GM18873 (cell line): ENCODE measurements around the gene TLL1.

ENCODE experiments used
- ATAC-seq: cut with Tn5 transposase; IDR thresholded peaks from one replicate; pipeline ENCODE4 v1.9.1; 2021; ENCODE audit warnings: mild to moderate bottlenecking, moderate library complexity, moderate number of reproducible peaks; ENCODE audit not compliant: unreplicated experiment, low FRiP score

The TLL1 gene

GRCh38 chr4:165879641-165880040, 6.6 kb downstream of the TLL1 start:
- ATAC-seq, result no peak

GRCh38 chr4:165894159-165894558, 21.1 kb downstream of the TLL1 start:
- ATAC-seq, result no peak

- ATAC-seq, result no peak
Observed at GRCh38 chr4:165905405-165906027, 32.5 kb downstream of the TLL1 start.

GRCh38 chr4:165906272-165906671, 33.2 kb downstream of the TLL1 start:
- no peak for ATAC-seq

GRCh38 chr4:165909947-165910346, 36.9 kb downstream of the TLL1 start:
- no peak for ATAC-seq

GRCh38 chr4:165915215-165915614, 42.2 kb downstream of the TLL1 start:
- ATAC-seq, result no peak

GRCh38 chr4:165921546-165921945, 48.5 kb downstream of the TLL1 start:
- no peak for ATAC-seq

- no peak for ATAC-seq
Observed at GRCh38 chr4:165922747-165923146, 49.7 kb downstream of the TLL1 start.

- ATAC-seq, result no peak
Observed at GRCh38 chr4:165926307-165926706, 53.3 kb downstream of the TLL1 start.

- ATAC-seq, result no peak
Observed at GRCh38 chr4:165927366-165927765, 54.3 kb downstream of the TLL1 start.

GRCh38 chr4:165927815-165928214, 54.8 kb downstream of the TLL1 start:
- no peak for ATAC-seq

GRCh38 chr4:165928601-165929000, 55.6 kb downstream of the TLL1 start:
- ATAC-seq, result no peak

- no peak for ATAC-seq
Observed at GRCh38 chr4:165929662-165930061, 56.6 kb downstream of the TLL1 start.

GRCh38 chr4:165931741-165932140, 58.7 kb downstream of the TLL1 start:
- no peak for ATAC-seq

- no peak for ATAC-seq
Observed at GRCh38 chr4:165944900-165945299, 71.9 kb downstream of the TLL1 start.

- no peak for ATAC-seq
Observed at GRCh38 chr4:165945991-165946390, 73.0 kb downstream of the TLL1 start.

GRCh38 chr4:165947019-165947418, 74.0 kb downstream of the TLL1 start:
- ATAC-seq, result no peak

- ATAC-seq, result no peak
Observed at GRCh38 chr4:165953181-165953580, 80.1 kb downstream of the TLL1 start.

- no peak for ATAC-seq
Observed at GRCh38 chr4:165963621-165964020, 90.6 kb downstream of the TLL1 start.

GRCh38 chr4:165964591-165964990, 91.6 kb downstream of the TLL1 start:
- ATAC-seq, result no peak

- ATAC-seq, result no peak
Observed at GRCh38 chr4:165965503-165965902, 92.5 kb downstream of the TLL1 start.

- ATAC-seq, result no peak
Observed at GRCh38 chr4:165966833-165967232, 93.8 kb downstream of the TLL1 start.

- no peak for ATAC-seq
Observed at GRCh38 chr4:165967486-165967885, 94.4 kb downstream of the TLL1 start.
